Measurements from ENCODE around the gene URAD.
"Not testable (repeated sequence)": the region's sequence is repeated elsewhere in the genome, so short reads cannot be mapped to it uniquely, and the experiment has no call there.

Gene URAD, protein sequence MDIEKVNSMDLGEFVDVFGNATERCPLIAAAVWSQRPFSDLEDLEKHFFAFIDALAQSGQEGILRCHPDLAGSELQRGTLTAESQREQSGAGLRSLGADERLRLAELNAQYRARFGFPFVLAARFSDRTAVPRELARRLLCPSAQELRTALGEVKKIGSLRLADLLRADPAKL

GRCh38 chr13:27988520-27988919, at the start of gene URAD:
TSS of gene URAD (minus strand) at chr13:27988693. CDS start at chr13:27988637, 56 bp downstream.
- no peak for DNase-seq (ENCODE audit: low spot score)

DNA sequence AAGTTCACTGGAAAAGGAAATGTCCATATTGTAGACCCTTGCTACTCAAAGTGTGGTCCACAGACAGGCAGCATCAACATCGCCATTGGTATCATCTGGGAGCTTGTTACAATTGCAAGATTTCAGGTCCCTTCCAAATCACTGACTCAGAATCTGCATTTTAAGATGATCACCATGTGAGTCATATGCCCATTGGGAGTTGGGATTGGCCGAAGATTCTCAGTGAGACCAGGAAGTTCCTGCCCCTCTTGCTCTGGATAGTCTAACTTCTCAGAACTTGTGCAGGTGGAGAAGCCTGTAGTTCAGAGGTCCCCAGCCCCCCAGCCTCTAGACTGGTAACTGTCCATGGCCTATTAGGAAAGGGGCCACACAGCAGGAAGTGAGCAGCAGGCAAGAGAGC, 48.9 kb upstream of the URAD start:
- peak; percentile 55 for DNase-seq (ENCODE audit: low spot score)

GRCh38 chr13:28035146-28035782, 46.8 kb upstream of the URAD start:
- no peak for DNase-seq (ENCODE audit: low spot score)

GRCh38 chr13:28033894-28034655, 45.6 kb upstream of the URAD start:
- DNase-seq (ENCODE audit: low spot score), result no peak

- DNase-seq (ENCODE audit: low spot score), result not testable (repeated sequence)
Measured at GRCh38 chr13:28032438-28032837, 43.9 kb upstream of the URAD start.

- no peak for DNase-seq (ENCODE audit: low spot score)
Measured at GRCh38 chr13:28031896-28032288, 43.4 kb upstream of the URAD start.

DNA sequence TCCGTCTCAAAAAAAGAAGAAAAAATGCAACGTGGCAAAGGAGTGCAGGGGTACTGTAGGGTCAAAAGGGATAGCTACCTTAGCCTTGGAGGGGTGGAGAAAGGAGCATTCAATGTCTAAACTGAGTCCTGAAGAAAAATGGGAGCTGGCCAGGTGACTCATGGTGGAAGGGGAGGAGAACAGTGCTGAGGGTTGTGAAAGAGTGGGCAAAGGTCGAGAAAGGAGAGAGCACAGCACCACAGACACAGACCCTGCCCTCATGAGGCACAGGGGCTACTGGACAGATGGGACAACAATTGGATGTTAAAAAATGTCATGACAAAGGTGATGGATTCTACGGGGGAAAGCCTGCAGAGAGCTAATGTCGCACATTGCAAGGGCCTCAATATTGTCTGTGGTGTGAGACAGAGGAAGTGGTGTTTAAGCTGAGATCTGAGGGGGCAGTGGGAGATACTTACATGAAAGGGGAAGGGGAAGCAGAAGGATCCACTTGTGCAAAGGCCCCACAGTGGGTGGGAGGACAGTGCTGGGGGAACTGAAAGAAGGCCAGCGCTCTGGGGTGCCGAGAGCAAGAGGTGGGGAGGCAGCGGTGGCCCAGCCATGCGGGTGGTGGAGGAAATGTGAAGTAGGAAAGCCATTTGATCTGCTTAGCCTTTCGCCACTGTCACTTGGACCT, 42.9 kb upstream of the URAD start:
- DNase-seq (ENCODE audit: low spot score), result no peak

DNA sequence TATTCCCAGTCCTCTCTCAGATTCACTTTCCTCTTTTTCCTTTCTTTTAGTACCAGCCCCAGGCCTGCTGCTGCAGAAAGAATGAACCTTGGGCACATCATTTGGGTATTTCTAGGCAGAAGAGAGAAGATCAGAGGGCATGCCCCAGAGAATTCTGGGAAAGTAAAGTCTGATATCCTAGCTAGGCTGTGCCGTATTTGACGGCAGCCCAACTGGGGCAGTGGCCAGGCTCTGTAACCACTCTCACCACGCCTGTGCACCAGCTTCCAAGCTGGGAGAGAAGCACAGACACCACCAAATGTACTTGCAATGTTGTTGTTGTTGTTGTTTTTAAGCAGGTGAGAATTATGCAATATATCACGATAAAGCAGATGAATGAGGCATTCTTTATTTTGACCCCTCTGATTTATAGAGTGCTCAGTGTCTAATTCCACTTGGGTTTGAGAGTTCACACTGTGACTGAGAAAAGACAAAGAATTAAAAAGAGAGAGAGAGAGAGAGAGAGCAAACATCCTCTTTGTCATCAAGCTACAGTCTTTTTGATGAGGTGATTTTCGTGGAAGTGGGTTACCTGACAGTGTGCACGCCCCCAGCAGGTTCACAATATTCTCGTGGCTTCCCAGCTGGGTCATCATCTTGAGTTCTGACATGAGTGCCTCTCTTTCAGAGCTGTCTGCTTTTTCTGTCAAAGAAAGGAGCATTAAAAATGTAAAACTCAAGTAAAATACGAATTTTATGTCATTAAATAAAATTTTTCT, 39.3 kb upstream of the URAD start:
- DNase-seq (ENCODE audit: low spot score), result no peak

DNA sequence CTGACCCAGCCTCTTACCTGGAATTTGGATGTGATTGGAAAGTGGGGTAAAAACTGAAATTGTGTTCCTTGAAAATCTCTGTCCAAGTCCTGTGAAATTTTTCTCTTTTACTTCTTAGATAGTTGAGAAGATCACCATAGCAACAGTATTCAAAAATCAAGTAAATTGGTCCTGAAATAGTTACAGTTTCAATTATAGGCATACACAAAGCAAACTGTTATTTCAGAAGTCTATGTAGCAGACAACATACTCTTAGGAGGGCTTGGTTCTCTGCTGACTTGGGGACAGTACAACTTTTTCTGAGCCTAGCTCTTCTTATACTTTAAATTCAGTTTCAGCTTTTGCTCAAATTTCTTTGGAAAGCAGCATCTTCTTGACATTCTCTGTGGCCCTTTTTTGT, 38.6 kb upstream of the URAD start:
- DNase-seq (ENCODE audit: low spot score), result no peak

- no peak for DNase-seq (ENCODE audit: low spot score)
Measured at GRCh38 chr13:28026508-28026907, 38.0 kb upstream of the URAD start.

GRCh38 chr13:28022848-28023518, 34.5 kb upstream of the URAD start:
- DNase-seq (ENCODE audit: low spot score), result peak; percentile 17

DNA sequence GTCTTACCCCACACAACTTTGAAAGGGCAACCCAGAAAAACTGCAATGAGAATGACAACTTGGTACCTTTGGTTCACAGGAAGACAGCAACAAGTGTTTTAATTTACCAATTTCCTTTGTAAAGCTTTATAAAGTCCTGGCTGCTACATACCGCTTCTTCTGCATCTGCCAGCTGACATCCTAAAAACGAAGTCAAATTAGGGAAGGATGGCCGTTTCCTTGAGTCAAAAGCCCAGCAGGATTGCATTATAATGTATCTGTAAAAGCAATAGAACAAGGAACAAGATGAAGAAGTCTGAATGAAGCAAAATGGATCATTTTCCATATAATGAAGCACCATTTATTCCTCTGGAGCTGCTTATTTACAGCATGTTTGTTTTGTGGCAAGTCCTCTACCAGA, 25.8 kb upstream of the URAD start:
- DNase-seq (ENCODE audit: low spot score), result no peak

DNA sequence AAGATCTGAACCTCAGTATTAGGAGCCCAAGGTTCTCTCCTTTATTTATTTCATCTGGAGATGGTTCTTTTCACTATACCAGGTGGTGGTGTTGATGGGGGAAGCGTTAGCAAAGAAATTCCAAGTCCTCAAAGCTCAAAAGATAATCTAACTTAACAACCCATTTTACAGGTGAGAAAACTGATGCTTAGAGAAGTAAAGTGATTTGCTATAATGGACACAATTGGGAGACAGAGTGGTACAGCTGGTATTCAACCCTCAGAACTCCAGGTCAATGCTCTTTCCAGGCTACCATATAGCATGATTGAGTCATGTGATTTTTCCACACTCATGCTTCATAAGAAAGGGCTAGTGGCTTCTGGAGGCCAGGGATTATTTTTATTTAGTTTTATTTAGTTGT, 25.0 kb upstream of the URAD start:
- DNase-seq (ENCODE audit: low spot score), result no peak

DNA sequence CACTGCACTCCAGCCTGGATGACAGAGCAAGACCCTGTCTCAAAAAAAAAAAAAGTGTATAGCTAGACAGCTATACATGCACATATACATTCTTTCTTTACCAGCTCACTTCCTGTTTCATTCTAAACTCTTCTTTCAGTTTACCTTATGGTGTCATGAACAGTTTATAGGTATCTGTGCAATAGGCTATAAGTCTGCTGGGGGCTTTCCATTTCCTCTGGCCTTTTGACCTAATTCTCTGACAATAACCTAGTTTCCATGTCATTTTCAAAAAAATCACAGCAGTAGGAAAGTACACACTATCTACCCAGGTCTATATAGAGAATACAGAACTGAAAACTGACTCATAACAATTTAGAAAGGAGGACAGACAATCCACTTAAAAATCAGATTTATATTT, 24.4 kb upstream of the URAD start:
- DNase-seq (ENCODE audit: low spot score), result no peak

DNA sequence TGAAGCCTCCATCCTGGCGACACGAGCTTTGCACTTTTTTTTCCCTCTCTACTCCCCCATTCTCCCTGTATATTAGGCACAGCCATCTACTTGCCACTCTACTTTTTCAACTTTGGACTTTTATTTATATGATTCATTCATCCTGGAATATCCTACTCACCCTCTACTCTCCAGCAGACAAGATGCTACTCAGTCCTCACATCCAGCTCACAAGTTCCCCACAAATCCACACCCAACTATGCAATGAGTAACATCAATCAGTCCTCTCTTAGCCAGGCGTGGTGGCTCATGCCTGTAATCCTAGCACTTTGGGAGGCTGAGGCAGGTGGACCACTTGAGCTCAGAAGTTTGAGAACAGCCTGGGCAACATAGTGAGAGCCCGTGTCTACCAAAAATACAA, 23.9 kb upstream of the URAD start:
- DNase-seq (ENCODE audit: low spot score), result no peak

GRCh38 chr13:28010046-28010445, 21.6 kb upstream of the URAD start:
- no peak for DNase-seq (ENCODE audit: low spot score)

GRCh38 chr13:28005016-28005415, 16.5 kb upstream of the URAD start:
- not testable (repeated sequence) for DNase-seq (ENCODE audit: low spot score)

GRCh38 chr13:28002886-28003698, 14.6 kb upstream of the URAD start:
- DNase-seq (ENCODE audit: low spot score), result no peak

- DNase-seq (ENCODE audit: low spot score), result no peak
Measured at GRCh38 chr13:28001837-28002473, 13.5 kb upstream of the URAD start.

- DNase-seq (ENCODE audit: low spot score), result no peak
Measured at GRCh38 chr13:28001049-28001448, 12.6 kb upstream of the URAD start.
